ENCODE results near the gene LIPT1.
"Not testable (repeated sequence)": the region's sequence is repeated elsewhere in the genome, so short reads cannot be mapped to it uniquely, and the experiment has no call there.

Gene LIPT1

DNA sequence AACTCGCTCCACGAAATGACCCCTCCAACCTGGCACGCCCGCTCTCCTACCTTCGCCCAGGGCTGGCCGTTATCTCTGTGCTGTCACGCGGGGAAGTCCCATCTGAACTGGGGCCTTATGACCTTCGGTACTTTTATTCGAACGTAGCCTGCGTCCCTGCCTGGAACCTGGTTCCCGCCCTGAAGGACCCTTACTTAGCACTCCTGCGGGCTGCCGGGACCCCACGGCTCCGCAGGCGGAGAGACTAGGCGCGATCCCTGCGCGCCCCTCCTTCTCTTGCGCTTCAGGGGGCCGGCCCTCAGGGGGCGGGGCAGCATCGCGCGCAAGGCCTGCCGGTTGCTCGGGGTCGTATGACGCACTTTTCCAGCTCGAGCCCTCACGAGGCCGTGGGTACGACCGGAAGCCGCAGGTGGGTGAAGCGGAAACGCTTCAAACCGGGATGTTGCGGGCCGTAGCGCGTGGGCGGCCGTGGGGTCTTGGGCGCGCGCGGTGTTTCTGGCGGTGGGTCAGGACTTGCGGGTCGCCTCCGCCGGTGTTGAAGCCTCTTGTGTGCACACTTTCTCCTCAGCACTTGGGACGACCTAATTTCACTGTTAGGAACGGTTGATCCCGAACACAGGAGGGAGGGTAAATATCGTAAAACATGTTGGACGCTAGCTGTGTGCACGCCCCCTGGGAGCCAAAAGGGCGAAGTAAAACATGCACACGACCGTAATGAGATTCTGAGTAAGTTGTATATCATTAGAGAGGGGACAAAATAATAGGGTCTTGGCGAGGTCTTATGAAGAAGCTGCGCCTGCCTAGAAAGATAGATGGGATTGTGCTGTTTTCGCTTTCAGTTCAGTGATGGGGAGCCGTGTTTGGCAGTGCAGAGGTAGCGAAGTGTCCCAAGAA, at the start of gene LIPT1, which contains the start of gene TSGA10:
Gene LIPT1, plus strand, starts transcription at position 325 of the 894 bp plus-strand sequence. CDS start 6,991 bp downstream, outside the sequence.
Gene TSGA10, minus strand, starts transcription at position 300 of the 894 bp plus-strand sequence. CDS start 45,503 bp downstream, outside the sequence.
- peak; percentile 54 for DNase-seq

- DNase-seq = no peak
Observed at GRCh38 chr2:99106913-99107312, 47.9 kb upstream of the LIPT1 start.

- DNase-seq = no peak
Observed at GRCh38 chr2:99111236-99111635, 43.5 kb upstream of the LIPT1 start.

GRCh38 chr2:99111945-99112344, 42.8 kb upstream of the LIPT1 start:
- no peak for DNase-seq

DNA sequence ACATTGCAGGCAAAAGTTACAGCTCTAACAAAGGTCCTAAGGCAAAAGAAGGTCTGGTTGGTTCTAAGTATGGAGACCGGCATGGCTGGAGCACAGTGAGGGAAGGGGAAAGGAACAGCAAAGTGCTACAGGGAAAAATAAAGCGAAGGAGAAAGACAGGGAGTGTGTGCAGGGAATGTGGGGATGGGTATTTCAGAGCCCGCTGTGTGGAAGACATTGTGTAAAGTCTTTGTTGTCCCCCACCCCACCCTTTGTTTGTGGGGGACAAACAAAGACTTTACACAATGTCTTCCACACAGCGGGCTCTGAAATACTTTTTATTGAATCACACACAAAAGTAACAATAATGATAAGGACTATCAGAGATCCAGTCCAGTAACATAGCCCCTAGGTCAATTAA, 42.1 kb upstream of the LIPT1 start:
- no peak for DNase-seq

DNA sequence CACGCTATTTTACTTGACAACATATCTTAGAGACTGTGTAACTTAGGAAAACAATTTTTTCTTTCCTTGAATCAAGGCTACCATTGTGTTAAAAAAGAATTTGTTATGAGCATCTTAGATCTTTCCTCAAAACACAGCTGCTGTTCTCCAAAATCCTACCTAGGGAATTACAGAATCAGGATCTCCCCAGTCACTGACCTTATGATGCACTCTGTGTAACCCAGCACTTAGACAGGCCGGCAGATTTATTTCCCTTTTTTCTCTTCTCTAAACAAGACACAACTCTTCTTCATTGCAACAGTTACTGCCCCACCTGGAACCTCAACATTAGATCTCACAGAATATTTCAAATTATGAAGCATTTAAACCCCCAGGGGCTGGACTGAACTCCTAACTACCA, 26.8 kb upstream of the LIPT1 start:
- no peak for DNase-seq

- not testable (repeated sequence) for DNase-seq
Observed at GRCh38 chr2:99135044-99135556, 19.7 kb upstream of the LIPT1 start.

DNA sequence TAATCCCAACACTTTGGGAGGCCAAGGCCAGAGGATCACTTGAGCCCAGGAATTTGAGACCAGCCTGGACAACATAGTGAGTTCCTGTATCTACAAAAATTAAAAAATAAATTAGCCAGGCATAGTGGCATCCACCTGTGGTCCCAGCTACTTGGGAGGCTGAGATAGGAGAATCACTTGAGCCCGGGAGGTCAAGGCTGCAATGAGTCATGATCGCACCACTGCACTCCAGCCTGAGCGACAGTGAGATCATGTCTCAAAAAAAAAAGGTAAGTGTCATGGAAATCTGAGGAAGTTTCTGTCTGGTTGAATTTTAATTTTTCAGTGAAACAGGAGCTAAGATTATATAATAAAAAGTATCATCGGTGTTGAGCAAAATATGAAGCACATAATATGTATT, 15.8 kb upstream of the LIPT1 start:
- no peak for DNase-seq

GRCh38 chr2:99140056-99140859, 14.5 kb upstream of the LIPT1 start:
- no peak for DNase-seq

DNA sequence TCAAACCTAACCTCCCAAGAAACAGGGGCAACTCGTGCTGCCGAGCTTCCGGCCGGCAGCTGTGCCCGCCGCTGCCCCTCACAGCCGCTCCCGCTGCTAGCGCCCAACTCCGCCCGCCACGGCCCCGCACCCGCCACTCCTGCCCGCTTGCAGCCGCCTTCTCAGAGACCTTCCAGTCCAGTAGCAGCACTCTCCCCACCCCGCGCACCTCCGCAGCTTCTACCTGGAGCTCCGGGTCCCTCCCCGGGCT, 14.0 kb upstream of the LIPT1 start:
- peak; percentile 51 for DNase-seq

- DNase-seq = peak; percentile 85
Observed at GRCh38 chr2:99141110-99142108, 13.4 kb upstream of the LIPT1 start, which contains the start of gene C2orf15. Gene C2orf15, plus strand, starts transcription at chr2:99141707. Its CDS starts 8,852 bp downstream, at chr2:99150559.

GRCh38 chr2:99150706-99151105, 4.1 kb upstream of the LIPT1 start:
- no peak for DNase-seq

- no peak for DNase-seq
Observed at GRCh38 chr2:99152199-99152895, 2.4 kb upstream of the LIPT1 start.

GRCh38 chr2:99153921-99154604, 704 bp upstream of the LIPT1 start:
- DNase-seq = no peak

GRCh38 chr2:99156891-99157290, 2.1 kb downstream of the LIPT1 start:
- DNase-seq = no peak

DNA sequence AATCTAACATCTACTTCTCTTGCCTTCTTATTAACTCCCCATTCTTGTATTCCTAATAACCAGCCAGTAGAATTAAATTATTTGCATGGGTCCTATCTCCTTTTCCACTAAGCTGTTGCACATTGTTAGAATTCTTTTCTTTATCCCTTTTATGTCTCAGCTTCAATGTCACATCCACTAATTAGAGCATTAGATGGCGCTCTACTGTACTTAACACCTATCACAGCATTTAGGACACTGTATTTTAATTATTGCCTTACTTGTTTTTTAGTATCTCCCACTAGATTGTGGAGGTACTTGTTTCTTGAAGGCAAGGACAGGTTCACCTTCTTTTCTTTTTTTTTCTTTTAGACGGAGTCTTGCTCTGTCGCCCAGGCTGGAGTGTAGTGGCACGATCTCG, 3.8 kb downstream of the LIPT1 start:
- DNase-seq = no peak

DNA sequence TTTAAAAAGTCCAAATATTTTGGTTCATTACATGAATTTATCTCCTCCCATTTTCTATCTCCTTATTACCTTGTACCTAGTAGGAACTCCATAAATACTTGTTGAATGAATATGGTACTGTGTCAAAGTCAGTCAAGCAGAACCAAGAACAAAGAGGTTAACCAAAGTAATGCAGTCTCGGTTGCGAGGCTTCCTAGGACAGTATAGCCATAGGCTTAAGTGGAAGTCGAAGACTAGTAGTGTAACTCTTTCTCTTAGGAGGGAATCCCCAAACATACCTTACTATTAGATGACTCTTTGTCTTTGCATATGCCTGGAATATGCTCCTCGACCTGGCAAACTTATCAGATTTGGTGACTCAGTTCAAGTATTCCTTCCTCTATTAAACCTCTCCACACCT, 4.8 kb downstream of the LIPT1 start:
- no peak for DNase-seq

DNA sequence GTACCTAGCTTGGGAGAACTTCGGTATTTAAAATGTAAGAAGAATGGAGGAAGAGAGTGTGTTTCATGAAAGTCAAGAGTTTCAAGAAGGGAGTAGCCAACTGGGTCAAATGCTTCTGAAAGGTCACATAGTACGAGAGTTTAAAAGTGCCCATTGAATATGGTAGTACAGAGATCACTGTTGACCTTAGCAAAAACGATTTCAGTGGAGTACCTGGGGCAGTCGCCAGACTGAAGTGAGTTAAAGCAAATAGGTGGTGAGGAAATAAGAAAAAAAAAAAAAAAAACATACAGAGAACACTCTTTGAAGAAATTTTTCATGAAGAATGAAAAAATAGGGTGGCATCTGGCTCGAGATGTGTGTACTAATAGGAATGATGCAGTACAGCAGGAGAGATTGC, 11.5 kb downstream of the LIPT1 start:
- no peak for DNase-seq

DNA sequence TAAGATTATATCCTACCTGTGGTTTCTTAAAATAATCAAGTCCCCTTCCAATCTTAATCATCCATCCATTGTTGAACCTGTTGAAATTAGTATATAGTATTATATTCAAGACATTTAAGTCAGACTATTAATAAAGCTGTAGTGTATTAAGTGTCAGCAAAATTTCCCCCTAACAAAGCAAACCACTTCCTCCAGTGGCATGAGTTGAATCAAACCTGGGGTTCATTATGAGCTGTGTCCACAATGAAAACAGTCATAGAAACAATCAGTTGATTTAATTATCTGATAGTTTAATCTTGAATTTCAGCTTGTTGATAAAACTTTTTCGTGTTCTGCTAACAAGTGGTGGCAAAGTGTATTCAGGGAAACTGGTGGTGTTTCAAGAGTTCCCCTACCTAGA, 14.8 kb downstream of the LIPT1 start:
- no peak for DNase-seq

DNA sequence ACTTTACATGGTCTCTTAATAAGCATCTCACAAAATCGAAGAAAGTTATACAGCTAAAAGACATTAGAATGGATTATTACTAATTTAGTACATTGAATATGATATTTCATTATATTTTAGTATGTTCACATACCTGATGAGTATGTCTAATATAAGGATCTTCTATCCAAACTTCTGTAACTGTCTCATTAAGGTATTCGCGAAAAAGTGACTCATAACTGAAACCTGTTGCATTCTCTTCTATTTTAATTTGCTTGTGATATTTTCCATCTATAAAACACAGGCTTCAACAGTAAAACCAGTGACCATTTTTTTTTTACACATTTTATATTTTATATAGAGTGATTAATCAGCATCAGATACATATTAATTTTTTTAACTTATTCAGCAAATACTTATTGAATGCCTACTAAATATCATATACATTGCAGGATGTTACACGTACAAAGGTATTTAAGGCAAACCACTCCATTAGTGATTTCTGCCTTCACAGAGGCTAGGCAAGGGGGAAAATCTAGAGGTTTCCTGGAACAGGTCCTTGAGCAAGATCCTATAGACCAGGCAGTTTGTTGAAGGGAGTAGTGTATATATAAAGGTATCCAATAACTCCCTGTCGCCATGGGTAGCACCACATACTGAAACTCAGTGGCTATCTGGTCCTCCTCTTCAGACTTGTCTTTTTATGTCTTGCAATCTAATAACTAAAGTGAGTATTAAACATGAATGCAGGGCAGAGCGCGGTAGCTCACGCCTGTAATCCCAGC, 16.8 kb downstream of the LIPT1 start:
- no peak for DNase-seq

Measured in DMS 273 treated with DMSO at 0.1 percent for 48 hours (cell line).